Neural progenitor cell (in vitro differentiated cells): ENCODE measurements around the gene RBP4. TPM values are rescaled to one million over a fixed set of nuclear protein-coding genes. Genes with fewer than 3 reads are reported as not detected.

Source experiments
- DNase-seq: peaks from one replicate; pipeline ENCODE4 v3.0.0-alpha.2; 2016; ENCODE audit warnings: low spot score
- H2AFZ ChIP-seq: fragments of 200-600 bp; sonication (generic); replicated peaks from 2 replicates; pipeline ENCODE4 v1.6.1; 2016; ENCODE audit warnings: antibody characterized with exemption
- H3F3A ChIP-seq: fragments of 200-600 bp; sonication (generic); 2 replicates; pipeline ENCODE4 v1.6.1; 2016; ENCODE audit warnings: antibody characterized with exemption, low read depth
- H3K27ac ChIP-seq: fragments of 200-600 bp; sonication (generic); 2 replicates; pipeline ENCODE4 v1.5.1; 2016; ENCODE audit warnings: mild to moderate bottlenecking
- H3K27me3 ChIP-seq: fragments of 200-600 bp; sonication (generic); 2 replicates; pipeline ENCODE4 v1.6.1; 2016; ENCODE audit warnings: mild to moderate bottlenecking, moderate library complexity
- H3K36me3 ChIP-seq: fragments of 200-600 bp; sonication (generic); 2 replicates; pipeline ENCODE4 v1.5.1; 2016
- H3K4me1 ChIP-seq: fragments of 200-600 bp; sonication (generic); 2 replicates; pipeline ENCODE4 v1.6.1; 2016; ENCODE audit warnings: mixed run types
- H3K4me2 ChIP-seq: fragments of 200-600 bp; sonication (generic); 2 replicates; pipeline ENCODE4 v1.6.1; 2016
- H3K4me3 ChIP-seq: fragments of 200-600 bp; sonication (generic); 2 replicates; pipeline ENCODE4 v1.5.1; 2016
- H3K79me2 ChIP-seq: fragments of 200-600 bp; sonication (generic); 2 replicates; pipeline ENCODE4 v1.6.1; 2016; ENCODE audit warnings: low read depth
- H3K9ac ChIP-seq: fragments of 200-600 bp; sonication (generic); 2 replicates; pipeline ENCODE4 v1.6.1; 2016
- H3K9me3 ChIP-seq: fragments of 200-600 bp; sonication (generic); 2 replicates; pipeline ENCODE4 v1.5.1; 2016; ENCODE audit warnings: low read depth
- H4K20me1 ChIP-seq: fragments of 200-600 bp; sonication (generic); 2 replicates; pipeline ENCODE4 v1.6.1; 2016; ENCODE audit warnings: low read depth
- H3K27ac Mint-ChIP-seq: 3 replicates; pipeline ENCODE4 v1.8.0; 2021; ENCODE audit warnings: mixed read lengths
- H3K27me3 Mint-ChIP-seq: 2 replicates; pipeline ENCODE4 v1.8.0; 2022; ENCODE audit warnings: low read depth, mild to moderate bottlenecking, inconsistent platforms, moderate library complexity, mixed read lengths; ENCODE audit not compliant: insufficient read depth
- H3K36me3 Mint-ChIP-seq: 3 replicates; pipeline ENCODE4 v1.8.0; 2021; ENCODE audit warnings: mixed read lengths
- H3K4me1 Mint-ChIP-seq: 3 replicates; pipeline ENCODE4 v1.8.0; 2021; ENCODE audit warnings: mixed read lengths
- H3K4me3 Mint-ChIP-seq: 3 replicates; pipeline ENCODE4 v1.8.0; 2021; ENCODE audit warnings: mild to moderate bottlenecking, moderate library complexity, mixed read lengths
- H3K9me3 Mint-ChIP-seq: 3 replicates; pipeline ENCODE4 v1.8.0; 2020; ENCODE audit warnings: mixed read lengths
- EZH2 ChIP-seq: fragments of 200-600 bp; sonication (generic); IDR thresholded peaks from 2 replicates; pipeline ENCODE4 v1.6.1; 2017; ENCODE audit warnings: antibody characterized with exemption, mild to moderate bottlenecking, moderate library complexity
- EZH2phosphoT487 ChIP-seq: fragments of 200-600 bp; sonication (generic); IDR thresholded peaks from 2 replicates; pipeline ENCODE4 v1.6.1; 2017; ENCODE audit warnings: antibody characterized with exemption
- total RNA-seq: library from RNA; depleted of rRNA; stranded (reverse); fragments of >200 nt; gene quantifications from 2 replicates; pipeline ENCODE4 v1.2.3, GENCODE V29; 2015; ENCODE audit warnings: low replicate concordance
- TF ChIP-seq, protein P1 (sequence below): fragments of 200-600 bp; sonication (generic); IDR thresholded peaks from 2 replicates; pipeline ENCODE4 v1.5.1; 2017; ENCODE audit warnings: antibody characterized with exemption, mild to moderate bottlenecking

Gene RBP4
- total RNA-seq, 1 donor from 2014 or later: 0.28 TPM

DNA sequence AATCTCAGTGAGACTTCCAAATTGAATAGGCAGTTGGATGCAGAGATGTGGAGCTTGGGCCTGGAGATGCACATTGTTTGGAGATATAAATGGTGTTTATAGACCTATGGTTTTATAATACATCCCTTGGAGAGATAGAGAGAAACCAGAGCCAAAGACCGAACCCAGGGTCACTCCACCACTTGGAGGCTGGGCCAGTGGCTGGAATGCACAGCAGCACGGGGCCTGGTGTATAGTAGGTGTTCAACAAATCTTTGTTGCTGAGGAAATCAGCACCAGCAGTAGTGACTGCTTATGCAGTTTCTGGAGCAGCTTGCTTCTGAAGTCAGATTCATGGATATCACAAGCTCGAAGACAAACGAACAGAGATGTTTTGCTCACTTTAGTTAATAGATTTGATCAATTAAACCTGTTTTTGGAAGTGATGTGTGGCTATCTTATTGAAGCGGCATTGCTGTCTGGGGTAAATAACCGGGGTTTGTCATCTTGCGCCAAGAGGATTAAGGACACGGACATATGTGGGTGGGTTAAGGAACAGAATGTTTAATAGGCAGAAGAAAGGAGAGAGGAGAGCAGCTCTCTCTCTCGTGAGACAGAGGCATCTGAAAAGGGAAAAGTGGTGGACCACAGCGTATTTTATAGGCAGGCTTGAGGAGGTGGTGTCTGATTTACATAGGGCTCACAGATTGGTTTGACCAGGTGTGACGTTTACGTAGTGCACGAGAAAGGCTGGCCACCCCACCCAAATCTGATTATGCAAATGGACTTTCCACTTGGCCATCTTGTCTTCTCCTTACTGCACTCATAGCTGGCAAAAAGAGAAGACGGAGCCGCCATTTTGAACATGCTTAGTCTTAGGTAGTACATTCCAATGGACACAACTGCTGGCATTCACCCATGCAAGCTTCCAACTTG is 11.1 kb downstream of the RBP4 start:
- TF ChIP-seq EZH2 (no peak), EZH2phosphoT487 (no peak)
- TF ChIP-seq, protein P1, sequence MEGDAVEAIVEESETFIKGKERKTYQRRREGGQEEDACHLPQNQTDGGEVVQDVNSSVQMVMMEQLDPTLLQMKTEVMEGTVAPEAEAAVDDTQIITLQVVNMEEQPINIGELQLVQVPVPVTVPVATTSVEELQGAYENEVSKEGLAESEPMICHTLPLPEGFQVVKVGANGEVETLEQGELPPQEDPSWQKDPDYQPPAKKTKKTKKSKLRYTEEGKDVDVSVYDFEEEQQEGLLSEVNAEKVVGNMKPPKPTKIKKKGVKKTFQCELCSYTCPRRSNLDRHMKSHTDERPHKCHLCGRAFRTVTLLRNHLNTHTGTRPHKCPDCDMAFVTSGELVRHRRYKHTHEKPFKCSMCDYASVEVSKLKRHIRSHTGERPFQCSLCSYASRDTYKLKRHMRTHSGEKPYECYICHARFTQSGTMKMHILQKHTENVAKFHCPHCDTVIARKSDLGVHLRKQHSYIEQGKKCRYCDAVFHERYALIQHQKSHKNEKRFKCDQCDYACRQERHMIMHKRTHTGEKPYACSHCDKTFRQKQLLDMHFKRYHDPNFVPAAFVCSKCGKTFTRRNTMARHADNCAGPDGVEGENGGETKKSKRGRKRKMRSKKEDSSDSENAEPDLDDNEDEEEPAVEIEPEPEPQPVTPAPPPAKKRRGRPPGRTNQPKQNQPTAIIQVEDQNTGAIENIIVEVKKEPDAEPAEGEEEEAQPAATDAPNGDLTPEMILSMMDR: no peak
- H3K4me1 Mint-ChIP-seq: peaks cover 15% of the 10 kb centered on the region
- H3K4me2 ChIP-seq: no peak overlapping the region

DNA sequence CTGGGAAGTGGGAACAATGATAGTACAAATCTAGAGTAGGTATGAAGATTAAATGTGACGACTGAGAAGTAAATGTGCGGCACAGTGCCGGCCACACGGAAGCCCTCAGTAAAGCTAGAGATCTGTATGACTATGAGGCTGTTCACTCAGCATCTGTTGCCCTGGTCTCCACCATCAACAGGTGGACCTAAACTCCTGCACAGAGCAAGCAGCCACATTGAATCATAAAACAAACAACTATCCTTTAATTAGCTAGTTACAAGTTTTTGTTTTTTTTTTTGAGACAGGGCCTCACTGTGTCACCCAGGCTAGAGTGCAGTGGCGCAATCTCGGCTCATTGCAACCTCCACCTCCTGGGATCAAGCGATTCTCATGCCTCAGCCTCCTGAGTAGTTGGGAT is 16.6 kb downstream of the RBP4 start:
- no peaks in the 10 kb centered on the region for H3K36me3 ChIP-seq
- H3K4me3 ChIP-seq: no peak overlapping the region
- Mint-ChIP-seq H3K9me3 (peaks cover 3% of the 10 kb centered on the region), H3K4me1 (peaks cover 22% of the 10 kb centered on the region), H3K27ac (peak overlapping the region; percentile 38), H3K4me3 (no peak overlapping the region), H3K36me3 (no peaks in the 10 kb centered on the region), H3K27me3 (peaks cover 13% of the 10 kb centered on the region)
- H3K9ac ChIP-seq: no peak overlapping the region
- no peaks in the 10 kb centered on the region for H3K27me3 ChIP-seq
- DNase-seq: no peak
- H4K20me1 ChIP-seq: no peaks in the 10 kb centered on the region
- H2AFZ ChIP-seq: no peak overlapping the region
- H3K9me3 ChIP-seq: no peaks in the 10 kb centered on the region
- no peak overlapping the region for H3K27ac ChIP-seq
- no peaks in the 10 kb centered on the region for H3K4me1 ChIP-seq
- no peak overlapping the region for H3K4me2 ChIP-seq
- TF ChIP-seq, protein P1: no peak
- TF ChIP-seq EZH2: no peak
- no peak for TF ChIP-seq EZH2phosphoT487
- no peaks in the 10 kb centered on the region for H3F3A ChIP-seq
- no peaks in the 10 kb centered on the region for H3K79me2 ChIP-seq

More for the DNA sequence above, 11.1 kb downstream of the RBP4 start:
- no peak overlapping the region for H3K4me3 ChIP-seq
- Mint-ChIP-seq H3K4me3 (no peak overlapping the region), H3K36me3 (no peaks in the 10 kb centered on the region), H3K27ac (no peak overlapping the region), H3K27me3 (peaks cover 9% of the 10 kb centered on the region), H3K9me3 (no peaks in the 10 kb centered on the region)
- no peaks in the 10 kb centered on the region for H3K9me3 ChIP-seq
- no peak overlapping the region for H2AFZ ChIP-seq
- DNase-seq: no peak
- peaks cover 7% of the 10 kb centered on the region for H3K4me1 ChIP-seq
- no peaks in the 10 kb centered on the region for H4K20me1 ChIP-seq
- H3K9ac ChIP-seq: no peak overlapping the region
- H3F3A ChIP-seq: no peaks in the 10 kb centered on the region
- H3K79me2 ChIP-seq: no peaks in the 10 kb centered on the region
- no peaks in the 10 kb centered on the region for H3K36me3 ChIP-seq
- no peak overlapping the region for H3K27ac ChIP-seq
- no peaks in the 10 kb centered on the region for H3K27me3 ChIP-seq

DNA sequence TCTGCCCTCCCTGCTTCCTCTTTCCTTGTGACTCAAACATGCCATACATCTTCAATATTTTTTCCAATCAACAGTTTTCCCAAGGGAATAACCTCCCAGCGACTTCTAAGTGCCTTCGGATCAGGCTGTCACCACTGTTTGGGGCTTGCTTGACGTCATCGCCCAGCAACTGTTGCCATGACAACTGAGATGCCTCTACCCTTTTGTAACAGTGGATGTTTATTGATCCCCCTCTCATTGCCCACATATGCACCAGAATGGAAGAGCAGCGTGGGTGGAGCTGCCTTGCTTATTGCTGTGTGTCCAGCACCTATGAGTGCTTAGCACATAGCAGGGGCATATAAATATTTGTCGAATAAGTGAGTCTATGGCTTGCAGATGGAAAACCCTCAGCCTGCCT is 20.2 kb downstream of the RBP4 start:
- Mint-ChIP-seq H3K27ac (peak overlapping the region; percentile 62), H3K27me3 (peaks cover 21% of the 10 kb centered on the region), H3K36me3 (no peaks in the 10 kb centered on the region), H3K4me1 (peaks cover 24% of the 10 kb centered on the region), H3K4me3 (peak overlapping the region; percentile 12), H3K9me3 (peaks cover 3% of the 10 kb centered on the region)
- no peak overlapping the region for H3K4me2 ChIP-seq
- no peak overlapping the region for H2AFZ ChIP-seq
- no peaks in the 10 kb centered on the region for H3K9me3 ChIP-seq
- H3K9ac ChIP-seq: no peak overlapping the region
- H3K4me1 ChIP-seq: no peaks in the 10 kb centered on the region
- H3K79me2 ChIP-seq: no peaks in the 10 kb centered on the region
- H3K4me3 ChIP-seq: no peak overlapping the region
- no peak overlapping the region for H3K27ac ChIP-seq
- no peaks in the 10 kb centered on the region for H3K36me3 ChIP-seq
- H4K20me1 ChIP-seq: no peaks in the 10 kb centered on the region
- TF ChIP-seq, protein P1: no peak
- no peak for TF ChIP-seq EZH2phosphoT487
- no peak for TF ChIP-seq EZH2
- H3K27me3 ChIP-seq: no peaks in the 10 kb centered on the region
- peak; percentile 86 for DNase-seq
- no peaks in the 10 kb centered on the region for H3F3A ChIP-seq
